ENCODE data around the gene UPF3A. TPM values are rescaled to one million over a fixed set of nuclear protein-coding genes. Genes with fewer than 3 reads are reported as not detected.
"Not testable (repeated sequence)": the region's sequence is repeated elsewhere in the genome, so short reads cannot be mapped to it uniquely, and the experiment has no call there.

UPF3A gene
- total and polyA plus RNA-seq, 7 experiments from 2014 or later, result 12.3 to 88.7 (median 57.9) TPM

- peaks cover 14 to 64% (median 36%) of the 10 kb centered on the region in 5 donors for H3K36me3 Mint-ChIP-seq
- H3K4me1 ChIP-seq (ENCODE audit: control insufficient read depth in 2 of 2, insufficient read depth in 2 of 2, low read length in 2 of 2), result peaks cover 9 to 19% of the 10 kb centered on the region in 2 donors
- peak overlapping the region in 3 of 9 donors; percentile 54 to 71 (median 55) for H3K27ac Mint-ChIP-seq
- H3K27ac ChIP-seq (ENCODE audit: low read depth, low read length), result no peak overlapping the region
- peaks cover 16 to 45% (median 28%) of the 10 kb centered on the region in 7 donors for H3K4me1 Mint-ChIP-seq
- H3K9me3 Mint-ChIP-seq, result no peaks in the 10 kb centered on the region
- no peaks in the 10 kb centered on the region for H3K27me3 ChIP-seq (ENCODE audit: control insufficient read depth in 2 of 2, insufficient read depth in 2 of 2, low read length in 2 of 2)
- CTCF ChIA-PET, result interaction anchor here (0.5 kb wide), 1 partner anchor 164 kb away, joined by 4 read pairs; no protein-coding TSS in a partner anchor
- intact Hi-C loops (cut with micrococcal nuclease), result no loop called here
- peaks cover 9 to 87% (median 15%) of the 10 kb centered on the region in 3 experiments for H3K36me3 ChIP-seq (ENCODE audit: control insufficient read depth in 2 of 3, insufficient read depth in 3 of 3, low read length in 3 of 3)
- DNase-seq (no peak), ATAC-seq (peak; percentile 16)
- POLR2A ChIA-PET, result no interaction called here
- H3K4me3 Mint-ChIP-seq, result no peak overlapping the region
- no peak overlapping the region for H3K4me3 ChIP-seq (ENCODE audit: low read length)
- H3K9me3 ChIP-seq (ENCODE audit: control insufficient read depth in 2 of 3, low read length in 3 of 3), result no peaks in the 10 kb centered on the region
- no peaks in the 10 kb centered on the region for H3K27me3 Mint-ChIP-seq
These were observed 21.4 kb upstream of the UPF3A start for GRCh38 chr13:114259974-114260373.

- Mint-ChIP-seq H3K9me3 (no peaks in the 10 kb centered on the region), H3K27ac (peak overlapping the region in 6 of 9 donors; percentile 23 to 70 (median 31)), H3K27me3 (no peaks in the 10 kb centered on the region), H3K36me3 (peaks cover 14 to 65% (median 39%) of the 10 kb centered on the region in 5 donors), H3K4me1 (peaks cover 16 to 47% (median 28%) of the 10 kb centered on the region in 7 donors), H3K4me3 (no peak overlapping the region)
- peaks cover 9 to 87% (median 15%) of the 10 kb centered on the region in 3 experiments for H3K36me3 ChIP-seq (ENCODE audit: control insufficient read depth in 2 of 3, insufficient read depth in 3 of 3, low read length in 3 of 3)
- ChIA-PET POLR2A (interaction anchor here (0.7 kb wide), 1 partner anchor 451 kb away, joined by 3 read pairs; no protein-coding TSS in a partner anchor), CTCF (no interaction called here)
- no peaks in the 10 kb centered on the region for H3K27me3 ChIP-seq (ENCODE audit: control insufficient read depth in 2 of 2, insufficient read depth in 2 of 2, low read length in 2 of 2)
- H3K9me3 ChIP-seq (ENCODE audit: control insufficient read depth in 2 of 3, low read length in 3 of 3), result no peaks in the 10 kb centered on the region
- ATAC-seq, result no peak
- DNase-seq, result no peak
- H3K27ac ChIP-seq (ENCODE audit: low read depth, low read length), result peak overlapping the region; percentile 22
- intact Hi-C loops (cut with micrococcal nuclease), result no loop called here
- H3K4me3 ChIP-seq (ENCODE audit: low read length), result no peak overlapping the region
- H3K4me1 ChIP-seq (ENCODE audit: control insufficient read depth in 2 of 2, insufficient read depth in 2 of 2, low read length in 2 of 2), result peaks cover 9 to 19% of the 10 kb centered on the region in 2 donors
These were observed 20.6 kb upstream of the UPF3A start for GRCh38 chr13:114260814-114261213.

DNA sequence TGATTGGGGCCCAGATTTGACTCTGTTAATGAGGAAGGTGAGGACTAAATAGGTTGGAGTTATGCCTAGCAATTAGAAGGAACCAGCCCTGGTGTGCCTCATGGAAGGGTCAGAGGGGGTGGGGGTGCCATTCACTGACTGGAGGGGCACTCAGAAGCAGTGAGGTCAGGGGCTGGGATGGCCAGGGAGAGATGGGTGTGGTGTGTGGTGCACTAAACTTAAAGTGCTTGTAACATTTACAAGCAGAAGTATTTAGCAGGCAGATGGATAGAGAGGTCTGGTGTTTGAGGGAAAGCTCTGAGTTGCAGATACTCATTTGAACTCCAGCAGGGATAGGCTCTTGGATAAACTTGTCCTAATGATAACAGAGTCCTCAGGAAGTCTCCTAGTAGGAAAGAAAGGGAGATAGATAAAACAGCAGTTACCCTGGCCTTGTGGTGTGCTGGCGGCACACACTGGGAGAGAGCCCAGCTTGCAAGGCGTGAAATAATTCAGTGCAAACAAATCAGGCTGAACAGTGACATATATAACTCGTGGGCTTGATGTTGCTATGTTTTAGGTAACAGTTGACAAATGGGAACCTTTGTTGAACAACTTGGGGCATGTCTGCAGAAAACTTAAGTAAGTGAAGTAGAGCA is 20.0 kb upstream of the UPF3A start:
- ATAC-seq (no peak), DNase-seq (no peak)
- Histone ChIP-seq H3K27ac (ENCODE audit: low read depth, low read length) (peak overlapping the region; percentile 22), H3K27me3 (ENCODE audit: control insufficient read depth in 2 of 2, insufficient read depth in 2 of 2, low read length in 2 of 2) (no peaks in the 10 kb centered on the region), H3K36me3 (ENCODE audit: control insufficient read depth in 2 of 3, insufficient read depth in 3 of 3, low read length in 3 of 3) (peaks cover 9 to 88% (median 15%) of the 10 kb centered on the region in 3 experiments), H3K4me1 (ENCODE audit: control insufficient read depth in 2 of 2, insufficient read depth in 2 of 2, low read length in 2 of 2) (peaks cover 9 to 24% of the 10 kb centered on the region in 2 donors), H3K4me3 (ENCODE audit: low read length) (no peak overlapping the region), H3K9me3 (ENCODE audit: control insufficient read depth in 2 of 3, low read length in 3 of 3) (no peaks in the 10 kb centered on the region)
- no peaks in the 10 kb centered on the region for H3K27me3 Mint-ChIP-seq
- ChIA-PET CTCF (no interaction called here), POLR2A (interaction anchor here (0.5 kb wide), 1 partner anchor 149 kb away, joined by 3 read pairs; no protein-coding TSS in a partner anchor)
- H3K27ac Mint-ChIP-seq, result peak overlapping the region in 8 of 9 donors; percentile 21 to 70 (median 31)
- H3K4me1 Mint-ChIP-seq, result peaks cover 16 to 44% (median 26%) of the 10 kb centered on the region in 7 donors
- no peaks in the 10 kb centered on the region for H3K9me3 Mint-ChIP-seq
- no peak overlapping the region for H3K4me3 Mint-ChIP-seq
- peaks cover 14 to 65% (median 40%) of the 10 kb centered on the region in 5 donors for H3K36me3 Mint-ChIP-seq
- intact Hi-C loops (cut with micrococcal nuclease), result no loop called here

DNA sequence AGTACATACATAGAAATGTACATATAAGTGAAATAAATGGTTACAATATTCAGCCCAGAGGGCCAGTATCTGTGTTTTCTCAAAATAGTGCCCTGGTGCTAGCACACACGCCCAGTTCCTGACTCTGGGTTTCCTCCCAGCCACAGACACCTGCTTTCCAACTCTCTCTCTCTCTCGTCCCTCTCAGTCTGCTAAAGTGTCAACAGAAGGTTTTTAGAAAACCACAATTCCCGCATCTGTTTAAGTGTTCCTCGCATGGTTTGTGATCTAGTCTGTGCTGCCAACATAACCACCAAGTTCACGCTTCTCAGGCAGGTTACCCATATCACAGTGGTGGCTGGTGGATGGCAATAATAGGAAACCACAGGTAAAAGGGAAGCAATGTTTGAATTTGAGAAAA is 17.8 kb upstream of the UPF3A start:
- intact Hi-C loops (cut with micrococcal nuclease), result no loop called here
- peaks cover 22 to 48% (median 31%) of the 10 kb centered on the region in 7 donors for H3K4me1 Mint-ChIP-seq

GRCh38 chr13:114264313-114264712 is 17.1 kb upstream of the UPF3A start:
- H3K27ac ChIP-seq (ENCODE audit: low read depth, low read length); CTCF ChIA-PET; H3K9me3 ChIP-seq (ENCODE audit: control insufficient read depth in 2 of 3, low read length in 3 of 3); H3K9me3 Mint-ChIP-seq; H3K27me3 ChIP-seq (ENCODE audit: control insufficient read depth in 2 of 2, insufficient read depth in 2 of 2, low read length in 2 of 2); H3K4me3 Mint-ChIP-seq; H3K27me3 Mint-ChIP-seq; intact Hi-C loops (cut with micrococcal nuclease); ATAC-seq; H3K27ac Mint-ChIP-seq; DNase-seq; H3K4me3 ChIP-seq (ENCODE audit: low read length): not testable (repeated sequence)
- POLR2A ChIA-PET, result interaction anchor here (1.6 kb wide), 1 partner anchor 14 kb away, joined by 5 read pairs; no protein-coding TSS in a partner anchor
- peaks cover 14 to 69% (median 40%) of the 10 kb centered on the region in 5 donors for H3K36me3 Mint-ChIP-seq
- H3K4me1 ChIP-seq (ENCODE audit: control insufficient read depth in 2 of 2, insufficient read depth in 2 of 2, low read length in 2 of 2), result peaks cover 20 to 45% of the 10 kb centered on the region in 2 donors
- H3K36me3 ChIP-seq (ENCODE audit: control insufficient read depth in 2 of 3, insufficient read depth in 3 of 3, low read length in 3 of 3), result peaks cover 7 to 90% (median 8%) of the 10 kb centered on the region in 3 experiments
- peaks cover 22 to 53% (median 31%) of the 10 kb centered on the region in 7 donors for H3K4me1 Mint-ChIP-seq

More for the DNA sequence above, 17.8 kb upstream of the UPF3A start:
- H3K36me3 ChIP-seq (ENCODE audit: control insufficient read depth in 2 of 3, insufficient read depth in 3 of 3, low read length in 3 of 3), result peaks cover 9 to 88% (median 10%) of the 10 kb centered on the region in 3 experiments
- Mint-ChIP-seq H3K27ac (peak overlapping the region; percentile 25 to 84 (median 68)), H3K9me3 (peaks cover 0 to 3% (median 0%) of the 10 kb centered on the region in 11 donors), H3K4me3 (peak overlapping the region; percentile 8 to 65 (median 30)), H3K27me3 (no peaks in the 10 kb centered on the region), H3K36me3 (peaks cover 14 to 68% (median 38%) of the 10 kb centered on the region in 5 donors)
- peaks cover 19 to 39% of the 10 kb centered on the region in 2 donors for H3K4me1 ChIP-seq (ENCODE audit: control insufficient read depth in 2 of 2, insufficient read depth in 2 of 2, low read length in 2 of 2)
- no peaks in the 10 kb centered on the region for H3K27me3 ChIP-seq (ENCODE audit: control insufficient read depth in 2 of 2, insufficient read depth in 2 of 2, low read length in 2 of 2)
- H3K9me3 ChIP-seq (ENCODE audit: control insufficient read depth in 2 of 3, low read length in 3 of 3), result no peaks in the 10 kb centered on the region
- H3K27ac ChIP-seq (ENCODE audit: low read depth, low read length), result peak overlapping the region; percentile 4
- H3K4me3 ChIP-seq (ENCODE audit: low read length), result no peak overlapping the region
- DNase-seq (peak in 1 of 9 donors; percentile 8), ATAC-seq (peak; percentile 78)
- ChIA-PET CTCF (no interaction called here), POLR2A (no interaction called here)

GRCh38 chr13:114264886-114265611 is 16.4 kb upstream of the UPF3A start:
- Histone ChIP-seq H3K4me3 (ENCODE audit: low read length) (no peak overlapping the region), H3K9me3 (ENCODE audit: control insufficient read depth in 2 of 3, low read length in 3 of 3) (no peaks in the 10 kb centered on the region), H3K27me3 (ENCODE audit: control insufficient read depth in 2 of 2, insufficient read depth in 2 of 2, low read length in 2 of 2) (no peaks in the 10 kb centered on the region), H3K36me3 (ENCODE audit: control insufficient read depth in 2 of 3, insufficient read depth in 3 of 3, low read length in 3 of 3) (peaks cover 5 to 86% (median 7%) of the 10 kb centered on the region in 3 experiments), H3K4me1 (ENCODE audit: control insufficient read depth in 2 of 2, insufficient read depth in 2 of 2, low read length in 2 of 2) (peaks cover 20 to 47% of the 10 kb centered on the region in 2 donors), H3K27ac (ENCODE audit: low read depth, low read length) (no peak overlapping the region)
- Mint-ChIP-seq H3K9me3 (peaks cover 0 to 3% (median 0%) of the 10 kb centered on the region in 11 donors), H3K4me3 (no peak overlapping the region), H3K36me3 (peaks cover 12 to 66% (median 38%) of the 10 kb centered on the region in 5 donors), H3K27me3 (no peaks in the 10 kb centered on the region), H3K4me1 (peaks cover 19 to 50% (median 31%) of the 10 kb centered on the region in 7 donors), H3K27ac (peak overlapping the region in 2 of 9 donors; percentile 6 to 8)
- POLR2A ChIA-PET, result interaction anchor here (0.7 to 1.6 kb wide), 3 partner anchors 15 to 17 kb away, joined by 3 to 9 read pairs (median 5); partner anchors contain the start of gene UPF3A
- ATAC-seq, result no peak
- intact Hi-C loops (cut with micrococcal nuclease), result no loop called here
- CTCF ChIA-PET, result no interaction called here
- DNase-seq, result no peak
